Measurements from ENCODE around the gene RHEX.
"Not testable (repeated sequence)": the region's sequence is repeated elsewhere in the genome, so short reads cannot be mapped to it uniquely, and the experiment has no call there.

The RHEX gene

GRCh38 chr1:206030191-206030590 lies 22.8 kb upstream of the RHEX start:
- DNase-seq (ENCODE audit: low spot score) = no peak

- peak; percentile 70 for DNase-seq (ENCODE audit: low spot score)
Measured at GRCh38 chr1:206030714-206031113, 22.3 kb upstream of the RHEX start.

- no peak for DNase-seq (ENCODE audit: low spot score)
Measured at GRCh38 chr1:206032380-206033140, 20.4 kb upstream of the RHEX start.

- DNase-seq (ENCODE audit: low spot score) = no peak
Measured at GRCh38 chr1:206035027-206035426, 17.9 kb upstream of the RHEX start.

GRCh38 chr1:206036663-206037455 lies 16.1 kb upstream of the RHEX start:
- no peak for DNase-seq (ENCODE audit: low spot score)

GRCh38 chr1:206037581-206037980 lies 15.4 kb upstream of the RHEX start:
- DNase-seq (ENCODE audit: low spot score) = no peak

- no peak for DNase-seq (ENCODE audit: low spot score)
Measured at GRCh38 chr1:206039046-206039973, 13.7 kb upstream of the RHEX start.

GRCh38 chr1:206040328-206040727 lies 12.6 kb upstream of the RHEX start:
- DNase-seq (ENCODE audit: low spot score) = no peak

GRCh38 chr1:206041640-206042039 lies 11.3 kb upstream of the RHEX start:
- DNase-seq (ENCODE audit: low spot score) = no peak

- no peak for DNase-seq (ENCODE audit: low spot score)
Measured at GRCh38 chr1:206047271-206047670, 5.7 kb upstream of the RHEX start.

GRCh38 chr1:206048582-206048981 lies 4.4 kb upstream of the RHEX start:
- DNase-seq (ENCODE audit: low spot score) = no peak

GRCh38 chr1:206049293-206049692 lies 3.7 kb upstream of the RHEX start:
- no peak for DNase-seq (ENCODE audit: low spot score)

GRCh38 chr1:206049919-206050600 lies 2.9 kb upstream of the RHEX start:
- no peak for DNase-seq (ENCODE audit: low spot score)

- DNase-seq (ENCODE audit: low spot score) = no peak
Measured at GRCh38 chr1:206050655-206051235, 2.2 kb upstream of the RHEX start.

GRCh38 chr1:206052231-206052865 lies 625 bp upstream of the RHEX start:
- DNase-seq (ENCODE audit: low spot score) = not testable (repeated sequence)

GRCh38 chr1:206053616-206054015 lies 643 bp downstream of the RHEX start:
- not testable (repeated sequence) for DNase-seq (ENCODE audit: low spot score)

- DNase-seq (ENCODE audit: low spot score) = not testable (repeated sequence)
Measured at GRCh38 chr1:206055069-206055625, 2.2 kb downstream of the RHEX start.

- DNase-seq (ENCODE audit: low spot score) = not testable (repeated sequence)
Measured at GRCh38 chr1:206055639-206056323, 2.8 kb downstream of the RHEX start.

- not testable (repeated sequence) for DNase-seq (ENCODE audit: low spot score)
Measured at GRCh38 chr1:206058289-206058926, 5.4 kb downstream of the RHEX start.

All from COLO829 (cell line).